Activated CD4-positive, alpha-beta T cell treated with anti-CD3 and anti-CD28 coated beads, Interleukin-2, Interleukin-4, amounts not matched to agents 100 ng/mL and 50 ng/mL, durations not matched to agents 16 hours and 8 hours (primary cell): ENCODE data around the gene DNASE2B.

Experiments used
- DNase-seq: peaks from one replicate; pipeline ENCODE4 v3.0.0-alpha.2; 2020; ENCODE audit warnings: low spot score

The DNASE2B gene

DNA sequence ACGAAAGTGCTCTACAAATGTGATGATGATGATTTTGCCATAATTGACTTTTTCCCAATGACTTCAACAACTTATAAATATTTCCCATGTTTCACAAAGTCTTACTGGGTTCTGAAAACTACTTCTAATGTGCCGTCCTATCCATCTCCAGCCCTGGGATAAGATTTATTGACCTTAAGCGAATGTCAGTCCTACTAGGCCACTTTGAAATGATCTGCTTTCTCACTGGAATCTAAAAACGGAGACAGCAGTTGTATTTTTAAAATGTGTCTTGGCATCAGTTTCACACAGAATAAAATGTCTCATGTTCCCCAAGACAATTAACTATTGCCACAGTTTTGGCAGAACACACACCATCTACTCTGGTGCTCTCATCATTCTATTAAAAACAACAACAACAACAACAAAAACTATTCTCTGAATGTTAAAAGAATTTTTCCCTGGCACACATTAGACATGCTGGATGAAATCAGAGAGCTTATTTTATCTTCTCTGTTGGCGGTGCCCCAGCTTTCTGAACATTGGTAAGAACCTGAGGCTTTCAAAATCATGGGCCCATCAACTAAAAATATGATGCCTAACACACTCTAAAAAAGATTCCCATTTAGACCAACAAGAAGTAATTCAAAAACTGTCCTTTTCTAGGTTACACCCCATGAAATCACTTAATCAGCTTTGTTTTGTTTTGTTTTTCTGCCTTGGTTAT is 23.1 kb upstream of the DNASE2B start:
- no peak for DNase-seq

DNA sequence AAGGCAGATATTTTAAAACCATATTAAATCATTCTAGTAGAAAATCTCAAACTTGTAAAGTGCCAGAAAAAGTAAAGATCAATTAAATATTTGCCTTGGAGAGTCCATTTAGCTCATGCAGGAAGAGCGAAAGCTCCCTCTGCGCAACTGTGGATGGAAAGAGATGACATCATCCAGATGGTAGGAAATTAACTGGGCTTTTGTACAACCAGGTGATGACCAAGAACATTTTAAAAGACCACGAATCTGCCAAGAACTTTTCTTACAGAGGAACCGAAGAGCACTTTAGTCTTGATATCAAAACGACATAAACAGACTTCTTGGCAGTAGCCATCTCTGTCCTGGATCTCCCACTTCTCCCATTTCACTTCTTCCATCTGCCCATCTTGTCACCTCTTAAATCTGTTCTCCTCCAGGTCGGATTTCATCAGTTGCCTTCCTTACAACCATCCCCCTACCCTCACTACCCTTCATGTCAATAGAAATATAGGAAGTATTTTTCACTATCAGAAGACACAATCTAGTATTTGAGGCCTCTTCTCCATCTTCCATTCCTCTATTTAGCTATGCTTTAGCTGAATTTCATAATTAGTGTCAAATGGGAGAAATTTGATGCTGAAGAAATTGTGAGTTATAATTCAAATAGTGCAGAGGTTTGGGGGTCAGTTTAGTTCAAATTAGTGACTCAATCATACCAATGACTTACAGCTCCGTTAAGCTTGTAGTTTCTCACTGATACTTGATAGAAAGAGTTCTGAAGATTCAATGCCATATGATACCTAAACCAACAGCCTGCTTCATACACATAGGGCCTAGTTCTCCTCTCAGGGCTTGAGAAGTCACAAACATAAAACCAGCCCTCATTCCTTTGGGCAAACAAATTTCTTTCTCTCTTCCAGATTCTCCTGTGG is 22.0 kb upstream of the DNASE2B start:
- no peak for DNase-seq

DNA sequence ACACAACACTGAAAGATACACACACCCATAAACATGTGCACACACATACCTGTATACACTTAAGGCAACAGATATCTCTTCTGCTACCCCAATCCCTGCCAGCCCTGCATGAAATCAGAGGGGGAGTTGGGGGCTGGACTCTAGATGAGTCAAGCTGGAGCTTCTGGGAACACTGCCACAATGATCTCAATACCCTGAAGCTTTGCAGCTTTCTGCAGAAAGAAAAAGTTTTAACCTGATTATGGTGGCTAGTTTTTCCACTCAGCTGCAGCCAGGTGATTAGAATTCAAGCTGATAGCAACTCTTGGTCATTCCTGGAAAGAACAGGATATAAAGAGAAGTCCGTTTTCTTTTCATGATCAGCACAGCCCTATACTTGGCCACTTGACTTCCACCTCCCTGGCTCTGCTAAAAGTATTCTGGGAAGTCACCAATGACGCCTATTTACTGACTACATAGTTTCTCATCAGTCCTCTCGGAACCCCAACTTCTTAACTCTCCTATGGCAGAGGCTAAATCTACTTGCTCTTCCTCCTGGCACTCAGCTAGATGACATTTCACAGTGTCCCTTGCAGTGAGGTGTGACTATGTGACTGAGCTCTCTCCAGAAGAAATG is 20.7 kb upstream of the DNASE2B start:
- no peak for DNase-seq

DNA sequence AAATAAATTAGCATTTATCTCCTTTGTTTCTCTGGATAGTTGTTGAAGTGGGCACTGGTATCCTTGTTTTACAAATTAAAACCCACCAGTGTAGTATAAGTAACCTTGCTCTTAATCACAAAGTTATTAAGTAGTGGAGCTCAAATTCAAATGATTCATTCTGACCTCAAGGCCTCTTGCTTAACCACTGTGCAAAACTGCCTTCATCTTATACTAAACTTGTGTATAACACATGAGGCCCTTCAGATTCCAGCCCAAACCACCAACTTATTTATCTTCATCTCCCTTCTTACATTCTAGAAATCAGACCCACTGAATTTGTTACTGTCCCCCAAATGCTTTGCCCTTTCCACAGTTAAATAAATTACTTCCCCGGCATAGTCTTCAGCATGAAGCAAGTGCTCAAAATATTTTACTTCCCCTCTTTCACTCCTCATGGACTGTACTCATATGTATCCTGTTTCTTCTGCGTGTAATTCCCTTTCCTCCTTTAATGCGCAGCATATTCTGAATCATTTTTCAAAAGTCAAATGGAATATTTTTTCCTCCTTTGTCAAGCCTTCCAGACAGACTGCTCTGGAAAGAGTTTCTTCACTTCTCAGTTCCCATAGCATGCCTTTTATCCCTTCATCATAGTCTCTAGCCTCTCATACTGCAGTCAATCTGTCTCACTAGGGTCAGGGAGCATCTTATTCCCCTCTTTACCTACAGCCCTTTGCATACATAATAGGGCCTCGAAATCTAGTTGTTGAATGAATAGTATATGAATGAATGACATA is 19.0 kb upstream of the DNASE2B start:
- no peak for DNase-seq

DNA sequence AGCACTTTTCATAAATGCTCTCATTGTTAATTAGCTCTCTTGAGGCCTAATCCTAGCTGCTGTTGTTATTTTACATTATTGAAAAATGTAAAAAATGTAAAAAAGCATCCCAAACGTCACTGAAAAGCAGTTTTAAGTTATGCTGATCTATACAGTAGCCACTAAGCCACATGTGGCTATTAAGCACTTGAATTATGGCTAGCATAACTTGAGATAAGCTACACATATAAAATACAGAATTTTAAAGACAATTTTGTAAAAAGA is 18.4 kb upstream of the DNASE2B start:
- no peak for DNase-seq

DNA sequence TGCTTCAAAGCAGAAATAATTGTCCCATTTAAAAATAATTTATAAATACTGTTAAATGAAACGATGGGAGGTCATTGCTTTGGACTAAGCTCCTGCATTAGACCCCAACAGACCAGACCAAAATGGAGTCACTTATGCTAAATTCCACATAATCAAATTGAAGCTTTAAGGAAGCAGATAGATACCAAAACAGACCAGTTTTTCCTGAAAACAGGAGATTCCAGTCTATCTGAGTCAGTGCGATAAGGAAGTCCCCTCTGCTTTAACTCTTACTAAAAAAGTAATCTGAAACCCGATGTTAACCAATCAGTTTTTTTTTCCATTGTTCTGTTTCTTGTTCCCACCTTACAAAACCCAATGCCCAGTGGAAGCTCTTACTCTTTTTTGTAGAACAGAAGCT is 16.2 kb upstream of the DNASE2B start:
- no peak for DNase-seq

DNA sequence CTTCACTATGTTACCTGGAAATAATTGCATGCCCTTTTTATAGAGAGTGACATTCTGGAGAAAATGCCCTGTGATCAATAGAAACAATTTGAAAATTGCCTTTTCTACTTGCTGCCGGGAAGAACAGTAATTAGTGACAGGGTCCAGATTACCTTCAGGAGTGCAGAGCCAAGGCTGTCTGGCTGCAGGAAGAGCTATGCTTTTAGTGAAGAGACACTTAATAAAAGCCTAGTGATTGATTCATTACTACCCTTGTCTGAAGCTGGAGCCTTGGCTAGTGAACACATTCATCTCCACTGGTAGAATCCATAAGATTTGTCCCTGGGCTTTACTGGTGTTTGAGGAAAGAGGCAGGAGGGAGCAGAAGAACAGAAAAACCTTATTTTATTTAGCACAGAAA is 12.9 kb upstream of the DNASE2B start:
- no peak for DNase-seq

DNA sequence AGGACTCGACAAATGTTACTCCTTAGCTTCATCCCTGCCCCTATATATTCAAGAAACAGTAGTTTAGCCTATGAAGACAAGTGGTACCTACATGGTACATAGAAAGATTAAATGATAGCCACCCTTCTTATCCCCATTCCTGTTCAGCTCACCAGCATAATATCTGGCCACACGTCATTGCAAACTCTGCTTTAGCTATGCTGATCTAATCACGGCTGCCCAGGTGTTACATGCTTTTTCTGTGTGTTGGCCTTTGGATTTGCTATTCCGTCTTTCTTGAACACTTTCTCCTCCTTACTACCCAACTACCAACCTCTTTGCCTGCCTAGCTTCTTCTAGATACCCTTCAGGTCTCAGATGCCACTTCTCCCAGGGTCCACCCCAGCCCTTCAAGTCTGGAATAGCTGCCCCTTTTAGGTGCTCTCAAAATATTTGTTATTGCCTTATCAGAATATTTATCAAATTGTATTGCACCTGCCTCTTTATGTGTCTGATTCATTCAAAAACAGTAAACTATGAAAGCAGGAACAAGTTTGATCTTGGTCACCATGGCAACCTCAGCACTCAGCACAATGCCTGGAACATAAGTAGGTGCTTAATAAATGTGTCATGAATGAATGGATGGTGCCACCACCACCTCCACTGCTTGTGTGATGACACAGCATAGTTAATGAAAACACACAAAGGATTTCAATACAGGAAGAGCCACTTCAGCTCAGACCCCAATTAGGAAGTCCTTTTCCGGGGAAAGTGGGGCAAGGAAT is 11.4 kb upstream of the DNASE2B start:
- no peak for DNase-seq

DNA sequence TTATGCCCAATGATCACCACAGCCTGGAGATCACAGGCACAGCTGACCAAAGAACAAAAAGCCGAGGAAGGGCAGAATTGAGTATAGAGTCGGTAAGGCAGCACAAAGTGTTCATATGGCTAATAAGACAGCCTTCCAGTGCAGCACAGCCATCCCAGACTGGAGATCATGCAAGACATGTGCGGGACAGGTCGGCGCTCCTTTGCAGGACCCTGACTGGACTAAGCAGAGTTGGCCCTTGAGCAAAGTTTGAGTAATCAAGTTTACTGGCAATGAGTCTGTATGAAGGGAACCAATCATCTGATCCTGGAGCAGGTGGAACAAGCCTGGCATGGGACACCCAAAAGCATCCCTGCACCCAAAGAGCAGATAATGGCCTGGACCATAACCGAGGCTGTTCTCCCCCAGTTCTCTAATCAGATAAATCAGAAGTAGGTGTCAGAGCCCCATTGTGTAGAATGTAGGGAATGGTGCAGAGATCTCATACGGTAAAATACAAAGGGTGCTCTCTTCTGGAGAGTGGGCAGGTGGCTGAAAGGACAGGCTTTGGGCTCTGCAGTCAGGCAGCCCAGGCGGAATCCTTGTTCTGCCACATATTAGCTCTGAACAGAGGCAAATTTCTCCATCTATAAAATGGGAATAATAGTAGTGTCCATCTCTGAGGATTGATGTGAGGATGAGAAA is 10.7 kb upstream of the DNASE2B start:
- no peak for DNase-seq

DNA sequence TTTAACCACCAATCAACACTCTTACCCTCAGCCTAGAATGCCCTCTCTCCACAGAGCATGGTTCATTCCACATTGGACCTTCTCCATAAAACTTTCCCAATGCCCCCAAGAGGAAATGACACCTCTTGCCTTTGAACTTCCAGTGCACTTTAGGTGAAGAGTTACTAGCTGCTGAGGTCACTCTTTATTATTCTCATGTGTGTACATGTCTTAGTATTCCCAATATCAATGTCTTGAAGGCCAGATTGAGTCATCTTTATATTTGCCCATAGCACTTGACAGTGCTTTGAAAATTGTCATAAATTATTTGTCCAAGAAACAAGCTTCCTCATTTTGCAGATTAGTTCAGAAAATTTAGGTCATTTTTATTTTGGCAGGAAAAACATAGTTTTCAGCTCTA is 8.1 kb upstream of the DNASE2B start:
- DNase-seq, result no peak

DNA sequence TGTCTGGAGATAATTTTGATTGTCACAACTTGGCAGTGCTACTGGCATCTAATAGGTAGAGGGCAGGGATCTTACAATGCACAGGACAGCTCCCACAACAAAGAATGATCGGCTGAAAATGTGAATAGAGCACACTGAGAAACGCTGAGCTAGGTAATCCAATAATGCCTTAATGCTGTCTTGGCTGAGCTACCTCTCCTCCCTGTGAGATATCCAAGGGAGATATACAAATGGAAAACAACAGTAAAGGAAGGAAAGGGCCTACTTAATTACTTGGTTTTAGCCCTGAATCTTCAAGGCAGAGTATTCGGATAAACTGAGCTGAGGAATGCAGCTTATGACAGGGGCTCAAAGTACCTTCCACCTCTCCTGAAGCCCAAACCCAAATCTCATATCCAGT is 2.9 kb downstream of the DNASE2B start:
- DNase-seq, result no peak

DNA sequence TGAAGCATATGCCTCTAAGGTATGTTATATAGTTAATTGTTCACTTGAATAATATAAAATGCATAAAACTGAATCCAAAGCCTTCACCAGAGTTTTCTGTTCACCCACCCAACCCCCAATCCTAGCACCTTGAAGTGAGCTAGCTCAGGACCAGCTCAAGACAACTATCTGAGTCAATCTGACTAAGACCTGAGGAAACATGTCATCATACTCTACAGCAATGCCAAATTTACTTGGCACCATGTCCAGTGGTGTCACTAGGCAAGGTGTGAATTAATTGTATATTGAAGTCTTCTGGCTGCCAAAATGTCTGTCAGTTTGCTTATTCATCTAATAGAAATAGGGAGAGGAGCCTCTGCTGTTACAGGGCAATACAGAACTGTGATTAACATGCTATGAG is 3.8 kb downstream of the DNASE2B start:
- no peak for DNase-seq

DNA sequence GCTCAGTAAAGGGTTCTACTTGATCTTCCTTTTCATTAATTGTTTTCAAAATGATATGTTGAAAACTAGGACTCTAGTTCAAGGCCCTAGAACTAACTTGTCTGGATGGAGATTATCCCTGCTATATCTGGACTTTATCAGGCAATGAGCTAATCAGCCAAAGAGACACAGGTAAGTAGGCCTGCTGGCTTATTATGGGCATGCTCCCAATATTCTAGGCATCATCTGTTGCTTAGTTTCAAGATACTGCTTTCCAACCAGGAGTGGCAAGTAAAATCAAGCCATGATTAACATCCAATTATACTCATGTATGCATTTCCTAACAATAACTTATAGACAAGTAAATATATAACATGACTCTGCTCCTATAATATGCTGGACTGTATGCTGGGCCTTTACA is 4.2 kb downstream of the DNASE2B start:
- no peak for DNase-seq

DNA sequence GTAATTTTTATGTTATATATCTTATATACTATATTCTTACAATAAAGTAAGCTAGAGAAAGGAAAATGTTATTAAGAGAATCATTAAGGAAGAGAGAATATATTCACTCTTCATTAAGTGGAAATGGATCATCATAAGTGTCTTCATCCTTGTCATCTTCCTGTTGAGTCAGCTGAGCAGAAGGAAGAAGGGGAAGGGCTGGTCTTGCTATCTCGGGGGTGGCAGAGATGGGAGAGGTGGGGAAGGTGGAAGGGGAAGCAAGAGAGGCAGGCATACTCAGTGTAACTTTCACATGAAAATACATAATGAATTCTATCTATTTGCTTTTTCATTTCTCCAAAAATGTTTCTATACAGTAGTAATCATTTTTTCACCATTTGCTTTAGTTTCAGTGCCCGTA is 5.1 kb downstream of the DNASE2B start:
- DNase-seq, result no peak

DNA sequence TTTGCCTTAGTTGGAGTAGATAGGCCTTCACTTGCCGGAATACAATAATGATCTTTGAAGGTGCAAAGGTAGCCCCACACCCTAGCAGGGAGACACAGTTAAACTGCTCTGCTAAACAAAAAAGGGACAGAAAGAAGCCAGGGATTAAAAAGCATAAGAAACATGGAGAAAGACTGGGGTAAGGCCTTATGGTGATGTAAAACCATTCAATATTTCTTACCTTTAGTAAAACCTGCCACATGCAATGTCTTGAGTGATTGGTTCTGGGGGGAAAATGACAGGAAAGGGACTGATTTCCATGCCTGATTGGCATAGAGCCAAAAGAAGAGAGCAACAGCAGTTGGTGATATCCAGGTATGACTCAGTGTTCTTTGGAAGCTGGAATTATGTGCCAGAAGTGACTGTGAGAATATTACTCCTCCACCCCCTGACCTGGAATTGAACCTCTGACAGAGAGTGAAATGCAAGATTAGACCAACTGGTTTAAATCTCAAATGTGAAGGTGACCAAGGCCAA is 8.1 kb downstream of the DNASE2B start:
- DNase-seq, result no peak

DNA sequence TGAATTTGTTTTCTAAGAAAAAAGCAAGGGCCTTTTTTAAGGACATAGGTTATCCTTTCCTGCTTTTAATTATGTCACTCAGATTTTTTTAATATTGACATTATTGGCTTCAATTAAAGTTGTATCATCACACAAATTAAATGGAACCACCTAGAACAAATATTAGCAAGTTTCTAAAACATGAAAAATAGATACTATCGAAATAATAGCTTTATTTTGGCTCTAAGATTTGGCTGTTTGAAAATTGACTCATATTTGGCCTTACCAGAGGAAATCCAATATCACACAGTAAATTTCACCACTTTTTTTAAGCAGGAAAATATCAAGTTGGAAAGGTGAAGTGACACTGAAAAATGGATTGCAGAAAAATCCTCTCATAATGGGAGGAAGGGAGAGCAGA is 9.2 kb downstream of the DNASE2B start:
- no peak for DNase-seq

DNA sequence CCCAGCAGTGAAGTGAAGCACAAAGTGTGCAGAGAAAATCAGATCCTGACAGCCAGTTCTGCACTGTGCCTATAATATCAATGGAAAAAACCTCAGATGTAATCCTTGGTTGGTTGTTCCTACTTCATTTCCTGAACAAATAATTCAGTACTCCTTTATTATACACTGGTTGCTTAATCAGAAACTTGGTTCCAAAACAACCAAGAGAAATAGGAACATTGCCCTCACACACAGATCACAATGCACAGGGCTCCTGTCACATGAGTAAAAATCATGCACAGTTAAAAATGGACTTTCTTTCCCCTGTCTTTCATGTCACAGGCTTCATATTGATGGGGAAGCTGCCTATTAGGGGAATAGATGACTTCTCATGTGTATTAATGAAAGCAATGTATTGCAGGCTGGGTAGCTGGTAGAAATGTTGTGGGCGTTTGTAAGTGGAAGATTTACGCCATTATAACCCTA is 9.7 kb downstream of the DNASE2B start:
- no peak for DNase-seq

DNA sequence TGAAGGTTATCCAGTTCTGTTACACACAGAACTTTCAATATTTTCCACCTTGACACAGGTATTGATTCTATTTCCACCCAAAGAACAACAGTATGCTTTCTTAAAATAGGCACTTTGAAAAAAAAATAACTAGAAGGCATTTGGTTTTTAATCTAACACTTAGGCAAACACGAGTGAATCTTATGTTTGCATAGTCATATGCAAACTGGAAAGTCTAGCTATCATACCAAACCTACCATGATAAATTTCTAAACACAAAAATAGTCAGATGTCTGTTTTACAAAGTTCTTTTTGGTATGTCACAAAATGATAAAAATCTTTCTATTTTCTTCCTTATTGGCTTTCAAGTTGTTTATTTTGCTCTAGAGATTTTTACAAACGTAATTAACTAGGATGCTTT is 11.6 kb downstream of the DNASE2B start:
- DNase-seq, result no peak

DNA sequence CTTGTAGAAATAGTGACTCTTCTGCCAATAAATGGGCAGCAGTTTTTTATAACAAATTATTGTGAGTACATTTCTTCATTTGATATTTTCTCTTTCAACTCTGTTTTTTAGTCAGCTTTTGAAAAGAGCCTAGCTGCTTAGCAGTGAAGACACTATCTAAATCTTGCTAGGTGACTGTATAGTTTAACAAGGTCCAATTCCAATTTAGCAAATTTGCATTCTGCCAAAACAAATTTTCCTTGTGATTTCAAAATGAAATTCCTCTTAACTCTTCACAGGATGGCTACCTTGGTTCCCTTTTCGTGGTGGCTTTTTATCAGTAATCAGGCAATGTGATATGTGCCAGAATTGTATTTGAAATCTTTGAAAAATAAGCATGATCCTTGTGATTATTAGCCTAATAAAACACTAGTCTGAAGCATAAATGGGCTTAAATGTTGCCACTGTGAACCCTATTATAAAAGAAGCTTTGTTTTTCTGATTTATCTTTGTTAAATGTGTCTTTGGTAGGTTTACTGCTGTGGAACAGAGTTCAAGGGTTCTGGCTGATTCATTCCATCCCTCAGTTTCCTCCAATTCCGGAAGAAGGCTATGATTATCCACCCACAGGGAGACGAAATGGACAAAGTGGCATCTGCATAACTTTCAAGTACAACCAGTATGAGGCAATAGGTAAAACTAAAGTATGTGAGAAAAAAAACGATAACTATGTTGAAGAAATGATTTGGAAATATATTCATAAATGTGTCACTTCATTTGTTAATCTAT is 12.2 kb downstream of the DNASE2B start:
- DNase-seq, result no peak

DNA sequence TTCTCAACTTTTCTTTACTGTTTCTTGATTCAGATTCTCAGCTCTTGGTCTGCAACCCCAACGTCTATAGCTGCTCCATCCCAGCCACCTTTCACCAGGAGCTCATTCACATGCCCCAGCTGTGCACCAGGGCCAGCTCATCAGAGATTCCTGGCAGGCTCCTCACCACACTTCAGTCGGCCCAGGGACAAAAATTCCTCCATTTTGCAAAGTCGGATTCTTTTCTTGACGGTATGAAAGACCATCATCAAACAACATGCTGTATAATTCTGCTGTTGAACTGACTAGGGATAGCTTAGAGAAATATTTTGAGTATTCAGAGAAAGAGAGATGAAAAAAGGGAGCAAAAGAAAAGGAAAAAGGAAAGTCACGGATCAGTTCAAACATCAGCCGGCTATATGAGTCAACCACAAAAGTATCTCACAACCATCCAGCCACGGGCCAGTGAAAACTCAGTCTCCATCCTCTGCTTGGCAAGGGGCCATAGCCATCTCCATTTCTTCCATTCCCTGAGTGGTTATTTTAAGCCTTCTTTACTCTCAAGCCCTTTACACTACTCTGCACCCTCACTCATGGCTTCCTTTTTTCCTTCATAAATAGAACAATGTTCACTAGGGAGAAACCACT is 14.1 kb downstream of the DNASE2B start:
- DNase-seq, result no peak
